NT2/D1 (cell line): ENCODE measurements around the gene ALDH7A1.

Experiments
- SUZ12 ChIP-seq: IDR thresholded peaks from 2 replicates; pipeline ENCODE4 v1.6.1; 2011; ENCODE audit not compliant: insufficient read length, insufficient read depth; ENCODE audit errors: extremely low read depth
- YY1 ChIP-seq: IDR thresholded peaks from 2 replicates; pipeline ENCODE4 v1.6.1; 2011; ENCODE audit not compliant: insufficient read length, insufficient read depth
- ZNF274 ChIP-seq: IDR thresholded peaks from 2 replicates; pipeline ENCODE4 v1.6.1; 2011; ENCODE audit warnings: mild to moderate bottlenecking, low read depth, low read length

GRCh38 chr5:126575644-126576043, 19.4 kb downstream of the ALDH7A1 start:
- no peak for TF ChIP-seq ZNF274
- TF ChIP-seq SUZ12: no peak
- no peak for TF ChIP-seq YY1
